K562 treated with DMSO at 1 percent for 12 hours (cell line): ENCODE measurements around the gene ACBD3. TPM values are rescaled to one million over a fixed set of nuclear protein-coding genes. Genes with fewer than 3 reads are reported as not detected.

Experiments
- total RNA-seq: library from RNA; unstranded; fragments of 300-600 nt; gene quantifications from 2 replicates; pipeline ENCODE4 v1.2.3, GENCODE V29; 2022; ENCODE audit not compliant: insufficient read depth

ACBD3 gene
- 17.6 and 37.1 TPM in 2 replicates for total RNA-seq

GRCh38 chr1:226186124-226187018, at the start of gene ACBD3:
Gene ACBD3 (minus strand): TSS chr1:226186741. CDS start chr1:226186675, 66 bp downstream.

GRCh38 chr1:226223157-226223785, 36.7 kb upstream of the ACBD3 start, which contains the start of gene MIXL1:
Gene MIXL1 (plus strand): TSS chr1:226223664. CDS start chr1:226223682, 18 bp downstream.

Other genes starting within 250 kb of the ACBD3 start
- 0.41 TPM in 1 of 2 replicates, not detected in the other for gene LEFTY2, start 245.5 kb downstream of the ACBD3 start, total RNA-seq
- 9.6 and 19.2 TPM in 2 replicates for gene SDE2, start 187.4 kb downstream of the ACBD3 start, total RNA-seq
- gene H3-3A, start 124.0 kb downstream of the ACBD3 start, total RNA-seq: 557 and 703 TPM in 2 replicates
- gene MIXL1, start 36.9 kb upstream of the ACBD3 start, total RNA-seq: not detected in 2 replicates
- 6.7 and 19.5 TPM in 2 replicates for gene LIN9, start 122.4 kb upstream of the ACBD3 start, total RNA-seq
- gene PARP1, start 221.4 kb upstream of the ACBD3 start, total RNA-seq: 78.2 and 163 TPM in 2 replicates